ENCODE results near the gene PLCB4. TPM values are rescaled to one million over a fixed set of nuclear protein-coding genes. Genes with fewer than 3 reads are reported as not detected.

The PLCB4 gene
- total RNA-seq, 1 experiment from 2014 or later = 12.6 TPM

DNA sequence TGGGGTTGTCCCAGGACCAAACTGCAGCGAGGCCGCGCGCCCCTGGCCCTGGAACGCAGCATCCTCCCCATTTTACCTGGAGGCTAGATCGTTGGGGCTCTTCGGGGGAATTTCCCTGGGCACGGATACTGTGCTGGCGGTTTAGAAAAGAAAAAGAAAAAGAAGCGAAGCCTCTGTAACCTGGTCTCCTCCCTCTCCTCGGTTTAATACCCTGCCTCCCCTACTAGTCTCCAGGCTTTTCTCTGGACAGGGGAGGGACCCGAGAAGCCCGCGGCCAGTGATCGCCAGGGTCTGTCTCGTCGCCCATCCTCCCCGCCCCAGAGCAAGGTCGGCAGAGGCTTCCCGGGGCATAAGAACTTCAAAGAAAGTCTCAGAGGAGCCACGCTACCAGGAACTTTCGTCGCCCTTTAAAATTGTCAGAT lies 439.4 kb downstream of the PLCB4 start:
- TF ChIP-seq ETV6 (CRISPR knock-in tag; IDR thresholded peaks at IDR 0.05) = no peak
- TF ChIP-seq ATF2 (CRISPR knock-in tag; IDR thresholded peaks at IDR 0.05; ENCODE audit: borderline replicate concordance, low read depth) = no peak
- TF ChIP-seq NR2C2 (CRISPR knock-in tag; IDR thresholded peaks at IDR 0.05) = no peak
- TF ChIP-seq GABPB1 (CRISPR knock-in tag; IDR thresholded peaks at IDR 0.05) = no peak
- no peak for TF ChIP-seq ZNF532 (CRISPR knock-in tag; IDR thresholded peaks at IDR 0.05; ENCODE audit: borderline replicate concordance)
- TF ChIP-seq CREB1 (CRISPR knock-in tag; IDR thresholded peaks at IDR 0.05) = no peak
- TF ChIP-seq, protein P1, sequence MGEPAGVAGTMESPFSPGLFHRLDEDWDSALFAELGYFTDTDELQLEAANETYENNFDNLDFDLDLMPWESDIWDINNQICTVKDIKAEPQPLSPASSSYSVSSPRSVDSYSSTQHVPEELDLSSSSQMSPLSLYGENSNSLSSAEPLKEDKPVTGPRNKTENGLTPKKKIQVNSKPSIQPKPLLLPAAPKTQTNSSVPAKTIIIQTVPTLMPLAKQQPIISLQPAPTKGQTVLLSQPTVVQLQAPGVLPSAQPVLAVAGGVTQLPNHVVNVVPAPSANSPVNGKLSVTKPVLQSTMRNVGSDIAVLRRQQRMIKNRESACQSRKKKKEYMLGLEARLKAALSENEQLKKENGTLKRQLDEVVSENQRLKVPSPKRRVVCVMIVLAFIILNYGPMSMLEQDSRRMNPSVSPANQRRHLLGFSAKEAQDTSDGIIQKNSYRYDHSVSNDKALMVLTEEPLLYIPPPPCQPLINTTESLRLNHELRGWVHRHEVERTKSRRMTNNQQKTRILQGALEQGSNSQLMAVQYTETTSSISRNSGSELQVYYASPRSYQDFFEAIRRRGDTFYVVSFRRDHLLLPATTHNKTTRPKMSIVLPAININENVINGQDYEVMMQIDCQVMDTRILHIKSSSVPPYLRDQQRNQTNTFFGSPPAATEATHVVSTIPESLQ (CRISPR knock-in tag; IDR thresholded peaks at IDR 0.05) = no peak
- no peak for TF ChIP-seq ZNF138 (CRISPR knock-in tag; conservative IDR thresholded peaks at IDR 0.05)
- TF ChIP-seq ZBTB21 (CRISPR knock-in tag; IDR thresholded peaks at IDR 0.05; ENCODE audit: borderline replicate concordance) = no peak
- no peak for TF ChIP-seq TEAD4 (CRISPR knock-in tag; IDR thresholded peaks at IDR 0.05)
- TF ChIP-seq EMX1 (CRISPR knock-in tag; IDR thresholded peaks at IDR 0.05) = no peak
- no peak for TF ChIP-seq ESRRA (CRISPR knock-in tag; IDR thresholded peaks at IDR 0.05; ENCODE audit: borderline replicate concordance)
- TF ChIP-seq SOX15 (CRISPR knock-in tag; IDR thresholded peaks at IDR 0.05) = no peak
- no peak for TF ChIP-seq ZNF121 (CRISPR knock-in tag; IDR thresholded peaks at IDR 0.05)
- no peak for TF ChIP-seq OVOL2 (CRISPR knock-in tag; IDR thresholded peaks at IDR 0.05; ENCODE audit: borderline replicate concordance)
- TF ChIP-seq, protein P2, sequence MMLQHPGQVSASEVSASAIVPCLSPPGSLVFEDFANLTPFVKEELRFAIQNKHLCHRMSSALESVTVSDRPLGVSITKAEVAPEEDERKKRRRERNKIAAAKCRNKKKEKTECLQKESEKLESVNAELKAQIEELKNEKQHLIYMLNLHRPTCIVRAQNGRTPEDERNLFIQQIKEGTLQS (CRISPR knock-in tag; conservative IDR thresholded peaks at IDR 0.05) = no peak
- no peak for TF ChIP-seq CTCF (IDR thresholded peaks at IDR 0.05)
- no peaks in the 10 kb centered on the region for H3K9me3 Mint-ChIP-seq
- peak; percentile 39 for ATAC-seq
- no peaks in the 10 kb centered on the region for H3K36me3 Mint-ChIP-seq
- H3K27me3 Mint-ChIP-seq (ENCODE audit: low read depth) = peaks cover 98% of the 10 kb centered on the region
- H3K4me1 Mint-ChIP-seq = peaks cover 33% of the 10 kb centered on the region
- H3K4me3 Mint-ChIP-seq = peak overlapping the region; percentile 66
- no peak overlapping the region for H3K27ac Mint-ChIP-seq
- CTCF ChIA-PET = interaction anchor here (1.5 to 1.6 kb wide), 2 partner anchors 10 to 40 kb away, joined by 4 read pairs; no protein-coding TSS in a partner anchor
- peak; percentile 36 for DNase-seq (ENCODE audit: low spot score)
- POLR2A ChIA-PET = no interaction called here

Data from WTC11 (cell line).